Measurements from ENCODE around the gene P2RX7. TPM values are rescaled to one million over a fixed set of nuclear protein-coding genes. Genes with fewer than 3 reads are reported as not detected.

The P2RX7 gene
- total RNA-seq, 1 experiment from 2014 or later: 0.55 TPM

GRCh38 chr12:121162384-121162783 is 29.7 kb downstream of the P2RX7 start:
- CTCF ChIA-PET: no interaction called here
- peaks cover 14% of the 10 kb centered on the region for H3K9me3 Mint-ChIP-seq
- no peaks in the 10 kb centered on the region for H3K4me1 Mint-ChIP-seq
- POLR2A ChIA-PET: no interaction called here
- no peak for TF ChIP-seq JAZF1 (CRISPR knock-in tag; IDR thresholded peaks at IDR 0.05)
- TF ChIP-seq ZNF512 (CRISPR knock-in tag; IDR thresholded peaks at IDR 0.05; ENCODE audit: borderline replicate concordance): no peak
- TF ChIP-seq IRF1 (CRISPR knock-in tag; IDR thresholded peaks at IDR 0.05): no peak
- no peak for TF ChIP-seq ZNF281 (CRISPR knock-in tag; IDR thresholded peaks at IDR 0.05)
- TF ChIP-seq EMX1 (CRISPR knock-in tag; IDR thresholded peaks at IDR 0.05): no peak
- TF ChIP-seq ATF3 (CRISPR knock-in tag; conservative IDR thresholded peaks at IDR 0.05): no peak
- TF ChIP-seq CDX4 (CRISPR knock-in tag; IDR thresholded peaks at IDR 0.05; ENCODE audit: borderline replicate concordance): no peak
- TF ChIP-seq USF1 (CRISPR knock-in tag; IDR thresholded peaks at IDR 0.05): no peak
- TF ChIP-seq JUN (CRISPR knock-in tag; IDR thresholded peaks at IDR 0.05): no peak
- TF ChIP-seq AFF4 (CRISPR knock-in tag; IDR thresholded peaks at IDR 0.05; ENCODE audit: borderline replicate concordance): no peak
- no peak for TF ChIP-seq ZBTB21 (CRISPR knock-in tag; IDR thresholded peaks at IDR 0.05; ENCODE audit: borderline replicate concordance)
- no peak for TF ChIP-seq STAT6 (CRISPR knock-in tag; conservative IDR thresholded peaks at IDR 0.05; ENCODE audit: low read depth)
- H3K27ac Mint-ChIP-seq: no peak overlapping the region
- DNase-seq (ENCODE audit: low spot score): no peak
- H3K36me3 Mint-ChIP-seq: no peaks in the 10 kb centered on the region; the same call in 1 of the 2 replicates
- ATAC-seq: no peak
- H3K27me3 Mint-ChIP-seq (ENCODE audit: low read depth): no peaks in the 10 kb centered on the region
- no peak overlapping the region for H3K4me3 Mint-ChIP-seq
